Measurements from ENCODE around the gene SKIC8.

SKIC8 gene

DNA sequence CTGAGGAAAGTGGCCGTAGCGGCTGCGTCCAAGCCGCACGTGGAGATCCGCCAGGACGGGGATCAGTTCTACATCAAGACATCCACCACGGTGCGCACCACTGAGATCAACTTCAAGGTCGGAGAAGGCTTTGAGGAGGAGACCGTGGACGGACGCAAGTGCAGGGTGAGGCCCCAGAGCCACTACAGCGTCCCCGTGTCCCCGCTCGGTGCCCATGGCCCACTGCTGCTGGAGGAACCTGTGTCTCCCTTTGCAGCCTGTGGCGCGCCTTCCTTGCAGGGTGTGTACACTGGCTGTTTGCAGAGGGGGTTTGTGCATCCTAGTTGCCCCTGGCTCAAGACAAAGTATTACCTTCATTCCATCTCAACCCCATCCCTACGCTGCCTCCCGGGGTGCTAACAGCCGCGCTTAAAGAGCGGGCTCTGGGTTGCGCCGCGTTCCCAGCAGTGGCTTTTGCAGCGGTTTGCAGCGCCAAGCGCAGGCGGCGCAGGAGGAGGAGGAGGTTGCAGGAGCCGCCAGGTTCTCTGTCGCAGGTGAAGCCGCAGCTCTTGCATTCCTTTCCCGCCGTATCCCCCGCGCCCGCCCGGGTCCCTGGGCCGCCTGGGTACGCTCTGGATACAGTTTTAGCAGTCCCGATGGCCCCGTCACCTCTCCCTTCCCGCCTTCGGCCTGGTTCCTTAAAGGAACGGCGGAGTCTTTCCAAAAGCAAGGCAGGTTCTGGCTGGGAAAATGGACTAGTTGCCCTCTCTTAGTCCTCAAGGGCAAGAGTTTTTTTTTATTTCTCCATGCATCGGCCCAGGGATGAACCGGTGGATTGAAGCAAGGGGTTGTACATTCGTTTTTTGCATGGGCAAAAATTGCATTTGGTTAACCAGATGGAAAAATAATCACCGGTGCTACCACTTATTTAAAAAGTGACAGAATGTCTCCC is 41.9 kb upstream of the SKIC8 start:
- H3K4me3 ChIP-seq (ENCODE audit: low read depth, low read length): no peak overlapping the region
- DNase-seq (ENCODE audit: low read depth): no peak
- TF ChIP-seq, protein P1, sequence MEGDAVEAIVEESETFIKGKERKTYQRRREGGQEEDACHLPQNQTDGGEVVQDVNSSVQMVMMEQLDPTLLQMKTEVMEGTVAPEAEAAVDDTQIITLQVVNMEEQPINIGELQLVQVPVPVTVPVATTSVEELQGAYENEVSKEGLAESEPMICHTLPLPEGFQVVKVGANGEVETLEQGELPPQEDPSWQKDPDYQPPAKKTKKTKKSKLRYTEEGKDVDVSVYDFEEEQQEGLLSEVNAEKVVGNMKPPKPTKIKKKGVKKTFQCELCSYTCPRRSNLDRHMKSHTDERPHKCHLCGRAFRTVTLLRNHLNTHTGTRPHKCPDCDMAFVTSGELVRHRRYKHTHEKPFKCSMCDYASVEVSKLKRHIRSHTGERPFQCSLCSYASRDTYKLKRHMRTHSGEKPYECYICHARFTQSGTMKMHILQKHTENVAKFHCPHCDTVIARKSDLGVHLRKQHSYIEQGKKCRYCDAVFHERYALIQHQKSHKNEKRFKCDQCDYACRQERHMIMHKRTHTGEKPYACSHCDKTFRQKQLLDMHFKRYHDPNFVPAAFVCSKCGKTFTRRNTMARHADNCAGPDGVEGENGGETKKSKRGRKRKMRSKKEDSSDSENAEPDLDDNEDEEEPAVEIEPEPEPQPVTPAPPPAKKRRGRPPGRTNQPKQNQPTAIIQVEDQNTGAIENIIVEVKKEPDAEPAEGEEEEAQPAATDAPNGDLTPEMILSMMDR (conservative IDR thresholded peaks at IDR 0.05; ENCODE audit: low read depth, low read length): no peak

DNA sequence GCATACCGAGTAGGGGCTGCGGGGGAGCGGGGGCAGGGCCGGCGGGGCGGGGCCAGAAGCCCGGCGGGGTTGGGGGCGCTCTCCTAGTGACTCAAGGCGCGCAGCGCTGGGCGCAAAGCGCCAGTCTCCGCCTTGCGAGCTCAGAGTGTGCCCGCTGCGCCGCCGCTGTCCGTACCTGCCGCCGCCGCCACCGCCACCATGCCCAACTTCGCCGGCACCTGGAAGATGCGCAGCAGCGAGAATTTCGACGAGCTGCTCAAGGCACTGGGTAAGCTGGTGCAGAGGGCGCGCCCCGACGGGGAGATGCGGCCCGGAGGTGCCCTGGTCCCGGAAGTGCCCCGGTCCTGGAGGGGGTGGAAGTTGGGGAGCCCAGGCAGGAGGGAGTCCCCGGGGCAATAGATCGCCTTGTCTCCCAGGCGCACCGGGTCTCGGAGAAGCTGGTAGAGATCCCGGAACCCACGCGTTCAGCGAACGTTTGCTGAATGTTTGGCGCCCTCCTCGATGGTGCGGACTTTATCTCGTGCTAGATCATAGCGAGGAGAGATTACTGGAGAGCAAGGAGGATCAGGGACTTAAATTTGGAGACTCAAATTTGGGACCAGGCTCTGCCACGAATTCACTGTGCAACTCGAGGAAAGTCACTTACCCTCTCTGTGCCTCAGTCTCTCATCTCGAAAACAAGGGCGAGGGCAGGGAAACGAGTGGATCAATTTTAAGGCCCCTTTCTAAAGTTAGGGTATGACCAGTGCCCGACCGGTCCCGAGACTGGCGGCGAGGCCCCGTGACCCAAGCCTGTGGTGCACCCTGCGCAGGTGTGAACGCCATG is 41.0 kb upstream of the SKIC8 start, which contains the start of gene CRABP1:
Gene CRABP1, plus strand, starts transcription at position 123 of the 826 bp plus-strand sequence. Its CDS starts 76 bp downstream, at position 199.
- no peak for DNase-seq (ENCODE audit: low read depth)
- no peak within 1 kb of the TSS for H3K4me3 ChIP-seq (ENCODE audit: low read depth, low read length)
- TF ChIP-seq, protein P1 (conservative IDR thresholded peaks at IDR 0.05; ENCODE audit: low read depth, low read length): no peak

DNA sequence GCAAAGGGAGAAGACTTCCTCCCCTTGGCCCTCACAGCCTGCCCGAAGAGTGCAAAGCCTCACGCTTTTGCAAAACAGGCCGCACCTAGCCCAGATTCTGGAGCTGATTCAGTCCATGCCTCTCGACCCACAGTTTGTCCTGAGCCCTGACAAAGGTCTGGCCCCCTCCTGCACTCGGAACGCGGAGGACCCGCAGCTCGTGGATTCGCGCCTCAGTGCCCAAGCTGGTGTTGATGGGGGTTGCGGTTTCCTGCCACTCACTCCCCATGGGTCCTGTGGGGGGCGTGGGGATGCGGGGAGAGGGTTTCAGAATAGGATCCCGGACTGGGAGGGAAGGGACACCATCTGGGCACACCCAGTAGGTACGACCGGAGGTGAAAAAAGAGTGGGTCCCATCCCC is 40.1 kb upstream of the SKIC8 start:
- TF ChIP-seq, protein P1 (conservative IDR thresholded peaks at IDR 0.05; ENCODE audit: low read depth, low read length): no peak
- no peak for DNase-seq (ENCODE audit: low read depth)
- H3K4me3 ChIP-seq (ENCODE audit: low read depth, low read length): no peak overlapping the region

DNA sequence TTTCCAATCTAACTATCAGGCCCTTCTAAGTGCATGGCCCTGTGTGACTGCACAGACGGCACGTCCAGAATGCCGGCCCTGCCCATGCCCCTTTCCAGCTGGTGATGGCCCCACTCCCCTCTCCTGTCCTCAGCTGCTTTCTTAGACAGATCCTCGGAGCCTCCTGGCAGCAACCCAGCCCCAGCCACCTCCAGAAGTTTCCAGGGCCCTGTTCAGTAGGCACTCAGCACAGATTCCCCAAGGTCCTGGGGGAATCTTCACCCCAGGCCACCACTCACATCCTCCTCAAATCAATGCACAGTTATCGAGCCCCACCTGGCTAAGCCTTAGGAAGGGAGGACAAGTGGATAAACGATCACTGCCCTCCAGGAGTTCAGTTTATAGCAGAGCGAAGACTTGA is 39.4 kb upstream of the SKIC8 start:
- TF ChIP-seq, protein P1 (conservative IDR thresholded peaks at IDR 0.05; ENCODE audit: low read depth, low read length): no peak

DNA sequence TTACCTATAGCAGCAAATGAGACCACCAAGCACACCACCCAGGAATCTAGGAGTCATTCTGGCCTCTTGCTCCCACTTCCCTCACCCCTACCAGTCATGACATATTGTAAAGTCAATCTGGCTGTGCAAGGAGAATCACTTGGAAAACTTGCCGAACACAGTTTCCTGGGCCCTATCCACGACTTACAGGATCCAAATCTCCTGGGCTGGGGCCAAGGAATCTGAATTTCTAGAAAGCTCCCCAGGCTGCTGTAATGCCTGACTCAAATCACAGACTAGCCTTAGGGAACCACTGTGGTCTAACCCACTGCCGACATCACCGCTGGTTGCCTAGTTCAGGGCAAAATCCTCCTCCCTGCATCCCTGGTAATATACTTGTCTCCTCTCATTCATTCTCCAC is 36.6 kb upstream of the SKIC8 start:
- no peak for DNase-seq (ENCODE audit: low read depth)
- TF ChIP-seq, protein P1 (conservative IDR thresholded peaks at IDR 0.05; ENCODE audit: low read depth, low read length): no peak
- H3K4me3 ChIP-seq (ENCODE audit: low read depth, low read length): no peak overlapping the region

More for the DNA sequence above, 39.4 kb upstream of the SKIC8 start:
- DNase-seq (ENCODE audit: low read depth): no peak
- H3K4me3 ChIP-seq (ENCODE audit: low read depth, low read length): no peak overlapping the region

DNA sequence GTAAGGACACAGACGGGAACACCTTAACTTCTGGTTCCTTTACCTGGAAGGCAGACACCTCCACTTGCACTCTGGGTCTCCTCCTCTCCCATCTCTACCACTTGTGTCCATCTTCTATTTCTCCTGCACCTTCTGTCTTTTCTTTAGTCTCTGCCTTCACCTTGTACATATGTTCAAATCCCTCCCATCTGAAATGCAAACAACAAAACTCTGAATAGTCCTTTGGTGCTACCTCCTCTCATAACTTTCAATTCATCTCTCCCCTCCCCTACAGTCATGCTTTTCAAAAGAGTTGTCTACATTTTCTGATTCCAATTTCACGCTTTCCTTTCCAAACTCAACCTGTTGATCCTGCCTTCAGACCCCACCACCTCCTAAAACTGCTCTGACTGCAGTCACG is 35.4 kb upstream of the SKIC8 start:
- TF ChIP-seq, protein P1 (conservative IDR thresholded peaks at IDR 0.05; ENCODE audit: low read depth, low read length): no peak
- H3K4me3 ChIP-seq (ENCODE audit: low read depth, low read length): no peak overlapping the region
- no peak for DNase-seq (ENCODE audit: low read depth)
